HG03558 (cell line): ENCODE data around the gene CDHR2.
"Not testable (repeated sequence)": the region's sequence is repeated elsewhere in the genome, so short reads cannot be mapped to it uniquely, and the experiment has no call there.

Source experiments
- ATAC-seq: cut with Tn5 transposase; IDR thresholded peaks from one replicate; pipeline ENCODE4 v1.9.1; 2021; ENCODE audit warnings: moderate number of reproducible peaks; ENCODE audit not compliant: unreplicated experiment; ENCODE audit errors: extremely low read depth

The CDHR2 gene

DNA sequence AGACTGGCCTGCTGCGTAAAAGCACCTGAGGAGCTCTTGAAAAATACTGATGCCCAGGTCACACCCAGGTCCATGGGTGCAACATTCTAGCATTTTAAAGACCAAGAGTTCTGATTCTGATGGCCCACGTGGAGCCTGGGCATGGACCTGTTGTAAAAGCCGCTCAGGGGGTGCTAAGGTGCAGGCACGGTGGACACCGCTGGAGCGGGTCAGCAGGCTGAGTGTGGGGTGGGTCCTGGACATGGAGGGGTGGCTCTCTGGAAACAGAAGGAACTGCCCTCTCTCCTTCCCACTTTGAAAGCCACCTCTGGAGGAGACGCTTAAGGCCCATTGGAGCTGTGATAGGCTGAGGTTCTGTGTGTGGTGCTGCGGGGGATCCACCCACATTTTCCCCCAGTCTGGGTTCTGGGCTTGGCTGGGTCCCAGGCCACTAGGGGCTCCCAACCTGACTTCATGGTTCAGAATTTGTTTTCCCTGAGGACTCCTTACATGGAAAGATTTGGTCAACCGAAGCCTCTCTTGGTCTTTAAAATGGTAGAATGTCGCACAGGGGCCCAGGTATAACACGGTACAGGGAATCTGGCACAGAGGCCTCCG lies 44.2 kb downstream of the CDHR2 start:
- no peak for ATAC-seq

GRCh38 chr5:176594554-176594953 lies 45.4 kb downstream of the CDHR2 start:
- ATAC-seq = no peak

- no peak for ATAC-seq
These were observed 46.3 kb downstream of the CDHR2 start for GRCh38 chr5:176595386-176595943.

GRCh38 chr5:176596069-176596644 lies 47.0 kb downstream of the CDHR2 start:
- no peak for ATAC-seq

DNA sequence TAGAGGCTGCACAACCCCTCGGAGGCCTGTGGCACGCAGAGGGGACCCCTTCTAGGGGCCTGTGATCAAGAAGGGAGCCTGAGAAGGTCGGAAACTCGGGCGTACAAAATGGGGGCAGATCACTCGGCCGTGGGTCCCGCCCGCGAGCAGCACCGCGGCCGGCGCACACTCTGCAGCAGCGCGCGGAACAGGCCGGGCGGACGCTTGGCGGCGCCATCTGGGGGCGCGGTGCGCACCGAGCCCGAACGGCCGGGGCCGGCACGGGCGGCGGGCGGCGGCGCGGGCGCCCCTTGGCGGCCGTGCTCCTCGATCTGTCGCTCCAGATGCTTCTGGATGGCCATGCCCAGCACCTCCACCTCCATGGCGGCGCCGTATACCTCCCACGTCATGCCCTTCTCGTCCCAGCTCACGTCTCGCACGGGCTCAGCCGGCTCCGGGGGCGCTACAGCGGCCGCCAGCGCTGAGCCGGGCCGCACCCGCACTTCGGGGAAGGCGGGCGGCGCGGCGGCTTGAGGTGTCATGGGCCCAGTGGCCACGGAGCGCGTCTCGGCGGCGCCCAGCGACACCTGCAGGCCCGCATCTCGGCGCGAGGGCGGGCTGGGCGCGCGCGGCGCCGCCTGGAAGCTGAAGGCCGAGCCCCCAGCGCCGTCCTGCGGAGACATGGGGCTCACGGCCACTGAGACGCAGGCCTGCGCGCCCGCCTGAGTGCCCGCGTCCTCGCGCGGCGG lies 47.7 kb downstream of the CDHR2 start:
- no peak for ATAC-seq

DNA sequence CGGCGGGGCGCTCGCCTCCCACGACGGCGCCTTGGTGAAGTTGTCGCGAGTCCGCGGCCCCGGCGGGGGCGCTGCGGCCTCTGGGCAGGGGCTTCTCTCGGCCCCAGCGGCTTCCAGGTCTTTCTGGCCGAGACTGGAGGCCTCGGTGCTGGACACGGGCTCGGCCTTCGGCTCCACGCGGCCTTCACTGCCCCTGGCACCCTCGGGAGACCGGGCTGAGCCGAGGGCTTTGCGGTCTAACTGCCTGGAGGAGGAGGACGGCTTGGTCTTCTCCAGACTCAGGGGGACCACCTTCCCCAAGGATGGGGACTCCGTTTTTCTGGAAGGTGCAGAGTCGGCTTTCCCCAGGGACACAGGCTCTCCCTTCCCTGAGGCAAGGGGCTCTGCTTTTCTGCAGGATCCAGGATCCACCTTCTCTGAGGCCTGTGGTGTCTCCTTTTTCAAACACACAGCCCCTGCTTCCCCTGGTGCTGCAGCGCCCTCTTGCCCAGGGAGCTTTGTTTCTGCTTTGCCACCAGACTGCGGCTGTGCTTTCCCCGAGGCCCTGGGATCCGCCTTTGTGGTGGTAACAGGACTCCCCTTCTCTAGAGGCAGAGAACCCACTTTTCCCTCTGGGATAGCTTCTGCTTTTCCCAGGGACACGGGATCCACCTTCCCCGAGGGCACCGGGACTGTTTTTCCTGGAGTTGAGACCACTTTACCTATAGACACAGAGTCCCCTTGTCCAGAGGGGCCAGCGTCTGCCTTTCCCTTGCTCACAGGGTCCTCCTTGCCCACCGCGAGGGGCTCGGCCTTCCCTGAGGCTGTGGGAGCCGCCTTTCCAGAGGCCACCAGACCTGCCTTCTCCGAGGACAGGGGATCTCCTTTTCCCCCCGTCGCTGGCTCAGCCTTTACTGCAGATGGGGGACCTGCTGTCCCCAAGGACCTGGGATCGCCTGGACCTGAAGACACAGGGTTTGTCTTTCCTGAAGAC lies 48.6 kb downstream of the CDHR2 start:
- no peak for ATAC-seq

DNA sequence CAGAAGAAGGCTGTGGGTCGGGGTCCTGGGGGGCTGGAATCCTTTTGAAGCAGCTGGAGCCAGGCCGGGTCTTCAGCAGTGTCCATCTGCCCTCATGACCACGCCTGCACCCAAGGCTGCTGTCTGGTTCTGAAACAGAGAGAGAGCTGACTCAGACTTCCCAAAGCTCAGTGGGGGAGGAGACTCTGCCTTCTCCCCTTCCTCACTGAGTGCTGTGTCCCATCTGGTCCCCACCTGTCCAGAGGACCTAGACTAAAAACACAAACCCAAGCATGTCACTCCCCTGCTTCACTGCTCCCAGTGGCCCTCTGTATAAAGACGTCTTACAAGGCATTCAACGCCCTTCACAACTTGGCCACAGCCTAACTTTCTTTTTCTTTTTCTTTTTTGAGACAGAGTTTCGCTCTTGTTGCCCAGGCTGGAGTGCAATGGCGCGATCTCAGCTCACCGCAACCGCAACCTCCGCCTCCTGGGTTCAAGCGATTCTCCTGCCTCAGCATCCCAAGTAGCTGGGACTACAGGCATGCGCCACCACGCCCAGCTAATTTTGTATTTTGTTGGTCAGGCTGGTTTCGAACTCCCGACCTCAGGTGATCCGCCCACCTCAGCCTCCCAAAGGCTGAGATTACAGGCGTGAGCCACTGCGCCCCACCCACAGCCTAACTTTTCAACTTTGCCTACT lies 50.7 kb downstream of the CDHR2 start:
- ATAC-seq = not testable (repeated sequence)

GRCh38 chr5:176601901-176602482 lies 52.9 kb downstream of the CDHR2 start:
- ATAC-seq = no peak

DNA sequence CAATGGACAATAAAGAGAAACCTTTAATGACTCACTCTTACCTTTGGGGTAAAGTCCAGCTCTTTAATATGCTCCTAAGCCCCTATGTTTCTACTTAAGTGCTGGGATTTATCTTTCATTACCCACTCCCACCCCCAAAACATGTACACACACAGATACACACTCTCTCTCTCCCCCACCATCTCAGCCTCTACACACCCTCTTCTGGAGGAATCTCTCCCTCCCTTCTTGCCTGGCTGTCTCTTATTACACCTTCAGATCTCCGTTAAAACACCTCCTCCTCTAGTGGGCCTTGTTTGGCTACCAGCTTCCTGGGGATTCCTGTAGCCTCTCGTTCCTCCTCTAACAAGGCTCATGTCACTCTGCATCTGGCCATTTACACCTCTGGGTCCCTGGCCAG lies 53.9 kb downstream of the CDHR2 start:
- ATAC-seq = no peak

DNA sequence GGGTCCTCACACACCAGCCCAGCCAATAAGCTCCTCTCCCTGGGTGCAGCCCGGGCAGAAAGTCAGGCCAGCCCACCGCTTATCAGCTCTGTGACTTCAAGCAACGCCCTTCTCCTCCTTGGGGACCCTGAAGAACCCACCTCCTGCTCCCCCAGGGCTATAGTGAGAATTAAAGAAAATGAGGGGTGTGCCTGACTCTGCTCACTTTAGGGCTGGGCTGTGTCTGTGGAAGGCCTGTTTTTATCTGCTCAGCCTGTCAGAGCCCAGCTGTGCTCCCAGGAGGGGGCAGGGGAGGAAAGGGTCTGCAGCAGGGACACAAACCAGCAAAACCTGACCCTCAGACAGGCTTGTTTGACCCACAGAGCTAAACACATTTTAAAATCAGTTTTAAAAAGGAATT lies 56.9 kb downstream of the CDHR2 start:
- no peak for ATAC-seq

GRCh38 chr5:176606875-176607274 lies 57.7 kb downstream of the CDHR2 start:
- no peak for ATAC-seq

DNA sequence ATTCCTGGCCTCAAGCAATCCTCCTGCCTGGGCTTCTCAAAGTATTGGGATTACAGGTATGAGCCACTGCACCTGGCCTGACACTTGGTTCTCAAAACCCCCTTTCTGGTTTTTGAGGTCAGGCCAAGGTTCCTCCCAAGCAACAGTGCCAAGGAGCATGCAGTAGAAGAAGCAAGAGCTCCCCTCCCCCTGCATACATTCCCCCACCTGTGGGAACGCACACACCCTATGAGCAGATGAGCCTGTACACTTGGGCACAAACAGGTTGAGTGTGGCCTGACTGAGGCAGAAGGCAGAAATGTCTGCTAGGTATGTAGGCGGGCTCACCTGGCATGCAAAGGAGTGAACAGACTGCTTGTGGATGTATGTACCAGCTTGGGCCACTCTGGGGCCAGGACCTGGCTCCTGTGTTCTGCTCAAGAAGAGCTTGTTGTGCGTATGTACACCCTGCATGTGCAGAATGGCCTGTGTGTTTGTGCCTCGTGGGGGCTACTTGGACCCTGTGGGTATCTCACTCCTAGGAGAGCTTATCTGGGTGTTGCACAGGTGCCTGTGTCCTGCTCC lies 59.1 kb downstream of the CDHR2 start:
- ATAC-seq = no peak

GRCh38 chr5:176608937-176609723 lies 60.0 kb downstream of the CDHR2 start:
- ATAC-seq = no peak

DNA sequence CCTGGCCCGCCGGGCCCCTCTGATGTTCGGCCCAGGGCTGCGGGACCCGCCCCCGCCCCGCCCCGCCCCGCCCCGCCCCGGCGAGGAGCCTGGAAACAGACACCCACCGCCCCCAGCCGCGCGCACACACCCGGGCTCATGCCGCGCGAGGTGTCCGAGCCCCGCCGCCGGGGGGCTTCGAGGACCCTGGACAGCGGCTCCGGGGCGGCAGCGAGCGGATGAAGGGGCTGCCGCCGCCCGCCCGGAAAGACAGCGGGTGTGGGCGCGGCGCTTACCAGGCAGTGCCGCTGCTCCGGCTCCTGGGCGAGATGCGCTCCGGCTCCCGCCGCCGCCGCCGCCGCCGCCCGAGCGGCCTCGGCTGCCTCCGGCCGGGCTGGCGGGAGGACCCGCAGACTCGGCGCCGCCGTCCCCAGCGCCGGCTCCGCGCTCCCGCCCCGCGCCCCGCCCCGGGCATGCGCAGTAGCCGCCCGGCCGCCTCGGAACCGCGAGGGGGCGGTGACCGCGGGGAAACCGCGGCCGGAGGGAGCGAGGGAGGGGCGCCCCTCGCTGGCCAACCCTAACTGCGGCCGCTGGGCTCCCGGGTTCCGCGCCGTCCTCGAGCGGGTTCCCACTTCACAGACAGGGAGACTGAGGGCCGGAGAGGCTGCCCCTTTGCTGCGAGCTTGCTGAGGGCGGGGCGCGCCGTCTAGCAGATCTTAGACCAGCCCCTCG lies 60.7 kb downstream of the CDHR2 start, which contains the start of gene GPRIN1:
Gene GPRIN1 (minus strand): TSS at position 433 of the 711 bp plus-strand sequence. CDS start 10,322 bp downstream, outside the sequence.
- no peak for ATAC-seq

- ATAC-seq = no peak
These were observed 61.3 kb downstream of the CDHR2 start for GRCh38 chr5:176610435-176610773.

DNA sequence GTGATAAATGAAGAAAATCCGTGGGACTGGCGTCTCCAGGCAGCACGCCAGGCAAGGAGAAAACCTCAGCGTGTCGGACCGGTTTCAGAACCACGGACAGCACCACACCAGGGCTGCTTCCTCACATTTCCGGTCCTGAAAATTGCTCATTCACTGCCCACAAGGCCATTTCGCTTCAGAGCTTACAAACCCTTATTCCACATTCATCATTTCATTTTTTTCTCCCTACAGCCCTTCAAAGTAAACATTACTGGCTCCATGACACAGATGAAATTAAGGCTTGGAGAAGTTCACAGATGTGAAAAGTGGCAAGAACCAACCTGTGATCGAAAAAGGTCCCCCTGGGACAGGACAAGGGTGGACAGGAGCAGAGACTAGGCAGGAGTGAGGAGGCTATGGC lies 62.3 kb downstream of the CDHR2 start:
- no peak for ATAC-seq

DNA sequence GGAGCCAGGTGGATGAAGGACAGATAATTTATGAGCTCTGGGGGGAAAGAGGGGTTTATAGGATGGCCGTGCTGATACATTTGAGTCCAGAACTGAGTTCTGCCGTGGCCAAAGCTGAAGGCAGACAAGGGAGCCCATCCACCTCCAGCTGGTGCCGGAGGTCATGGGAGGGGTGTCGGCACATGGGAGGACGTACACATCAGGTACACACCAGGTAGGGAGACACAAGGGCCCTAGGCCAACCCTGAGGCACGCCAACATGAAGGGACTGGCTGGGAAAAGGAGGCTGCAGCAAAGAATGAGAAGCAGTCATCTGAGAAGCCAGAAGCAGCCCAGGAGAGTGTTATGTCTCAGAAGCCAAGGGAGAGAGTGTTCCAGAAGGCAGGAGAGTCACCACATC lies 62.9 kb downstream of the CDHR2 start:
- no peak for ATAC-seq

DNA sequence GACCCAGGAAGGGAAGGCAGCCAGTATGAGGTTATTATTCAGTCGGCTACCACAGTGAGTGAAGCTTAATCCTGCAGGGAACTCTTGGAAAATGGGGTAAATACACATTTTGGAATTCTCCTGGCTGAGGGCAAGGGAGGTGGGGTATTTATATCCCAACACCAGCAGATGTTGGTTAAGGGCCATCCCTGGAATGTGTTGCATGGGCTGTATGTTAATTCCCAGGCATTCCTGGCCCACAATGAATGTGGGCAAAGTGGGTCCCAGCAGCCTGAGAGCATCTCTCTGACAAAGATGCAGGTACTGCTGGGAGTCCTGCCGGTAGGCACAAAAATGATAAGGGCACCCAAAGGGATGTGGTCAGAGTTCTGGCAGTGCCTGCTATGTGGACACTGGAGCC lies 63.7 kb downstream of the CDHR2 start:
- ATAC-seq = no peak
